ENCODE data around the gene CNOT1. TPM values are rescaled to one million over a fixed set of nuclear protein-coding genes. Genes with fewer than 3 reads are reported as not detected.
"Not testable (repeated sequence)": the region's sequence is repeated elsewhere in the genome, so short reads cannot be mapped to it uniquely, and the experiment has no call there.

CNOT1 gene
- total RNA-seq, 4 donors from 2014 or later: 122 to 257 (median 178) TPM

- intact Hi-C loops (cut with DNase I; ENCODE audit: low total_unique reads) (no loop called here), in situ Hi-C loops (cut with MboI; ENCODE audit: low pct_ligation_motif_present in 1 of 4, low pct_unique_long_range_greater_than_20kb in 1 of 4, low sequenced_read_pairs in 3 of 4) (no loop called here)
Observed at GRCh38 chr16:58614212-58614611, 15.4 kb downstream of the CNOT1 start.

GRCh38 chr16:58612965-58613364 is 16.7 kb downstream of the CNOT1 start:
- H3K27ac ChIP-seq; H3K4me3 ChIP-seq; in situ Hi-C loops (cut with MboI; ENCODE audit: low pct_ligation_motif_present in 1 of 4, low pct_unique_long_range_greater_than_20kb in 1 of 4, low sequenced_read_pairs in 3 of 4); DNase-seq; H3K27me3 ChIP-seq; H3K9me3 ChIP-seq; H3K4me1 ChIP-seq; intact Hi-C loops (cut with DNase I; ENCODE audit: low total_unique reads); H3K36me3 ChIP-seq: not testable (repeated sequence)
- 80 to 90% methylated on average over 1 to 7 of the region's 7 CpGs for WGBS, 2 donors (ENCODE audit: low coverage in 1 of 2)

More at GRCh38 chr16:58614212-58614611, 15.4 kb downstream of the CNOT1 start:
- Histone ChIP-seq H3K9me3 (no peaks in the 10 kb centered on the region), H3K4me1 (no peaks in the 10 kb centered on the region), H3K27ac (no peak overlapping the region), H3K27me3 (no peaks in the 10 kb centered on the region), H3K4me3 (no peak overlapping the region), H3K36me3 (peaks cover 0 to 15% (median 7%) of the 10 kb centered on the region in 4 donors)
- WGBS, 2 donors (ENCODE audit: low coverage in 1 of 2): 89% methylated on average over 6 of the region's 6 CpGs; no CpG with 5 or more reads in 1 of the 2 donors
- no peak for DNase-seq
- no peak for TF ChIP-seq POLR2A (IDR thresholded peaks at IDR 0.05)
- TF ChIP-seq EP300 (IDR thresholded peaks at IDR 0.05; ENCODE audit: low read depth): no peak
- no peak for TF ChIP-seq CTCF (IDR thresholded peaks at IDR 0.05)
- no peak for TF ChIP-seq POLR2AphosphoS5 (IDR thresholded peaks at IDR 0.05)

GRCh38 chr16:58608601-58609136 is 21.0 kb downstream of the CNOT1 start:
- H3K27ac ChIP-seq: no peak overlapping the region
- TF ChIP-seq POLR2A (IDR thresholded peaks at IDR 0.05): no peak
- TF ChIP-seq CTCF (IDR thresholded peaks at IDR 0.05): no peak
- TF ChIP-seq EP300 (IDR thresholded peaks at IDR 0.05; ENCODE audit: low read depth): no peak
- TF ChIP-seq POLR2AphosphoS5 (IDR thresholded peaks at IDR 0.05): no peak
- no peaks in the 10 kb centered on the region for H3K36me3 ChIP-seq
- no peak for DNase-seq
- H3K27me3 ChIP-seq: no peaks in the 10 kb centered on the region
- WGBS, 2 donors (ENCODE audit: low coverage in 1 of 2): 72 to 85% methylated on average over 4 to 8 of the region's 8 CpGs
- peaks cover 0 to 10% (median 4%) of the 10 kb centered on the region in 4 donors for H3K4me1 ChIP-seq
- intact Hi-C loops (cut with DNase I; ENCODE audit: low total_unique reads): no loop called here
- no peak overlapping the region for H3K4me3 ChIP-seq
- H3K9me3 ChIP-seq: no peaks in the 10 kb centered on the region
- in situ Hi-C loops (cut with MboI; ENCODE audit: low pct_ligation_motif_present in 1 of 4, low pct_unique_long_range_greater_than_20kb in 1 of 4, low sequenced_read_pairs in 3 of 4): no loop called here

- intact Hi-C loops (cut with DNase I; ENCODE audit: low total_unique reads): no loop called here
Observed at GRCh38 chr16:58605562-58605961, 24.1 kb downstream of the CNOT1 start.

More at GRCh38 chr16:58605562-58605961, 24.1 kb downstream of the CNOT1 start:
- H3K27me3 ChIP-seq: no peaks in the 10 kb centered on the region
- TF ChIP-seq EP300 (IDR thresholded peaks at IDR 0.05; ENCODE audit: low read depth): no peak
- no peak for TF ChIP-seq CTCF (IDR thresholded peaks at IDR 0.05)
- TF ChIP-seq POLR2A (IDR thresholded peaks at IDR 0.05): no peak
- TF ChIP-seq POLR2AphosphoS5 (IDR thresholded peaks at IDR 0.05): no peak
- H3K9me3 ChIP-seq: no peaks in the 10 kb centered on the region
- 83 to 94% methylated on average over 3 to 7 of the region's 7 CpGs for WGBS, 2 donors (ENCODE audit: low coverage in 1 of 2)
- H3K36me3 ChIP-seq: no peaks in the 10 kb centered on the region
- in situ Hi-C loops (cut with MboI; ENCODE audit: low pct_ligation_motif_present in 1 of 4, low pct_unique_long_range_greater_than_20kb in 1 of 4, low sequenced_read_pairs in 3 of 4): no loop called here
- peaks cover 0 to 19% (median 5%) of the 10 kb centered on the region in 4 donors for H3K4me1 ChIP-seq
- no peak overlapping the region for H3K4me3 ChIP-seq
- H3K27ac ChIP-seq: no peak overlapping the region
- no peak for DNase-seq

All from transverse colon (tissue), 4 donors.